Activated CD4-positive, alpha-beta T cell treated with anti-CD3 and anti-CD28 coated beads, Interleukin-2, Interleukin-6, amounts not matched to agents 100 ng/mL and 50 ng/mL, durations not matched to agents 16 hours and 8 hours (primary cell): ENCODE measurements around the gene GLDN.

Source experiments
- DNase-seq: peaks from one replicate; pipeline ENCODE4 v3.0.0-alpha.2; 2020

GLDN gene

DNA sequence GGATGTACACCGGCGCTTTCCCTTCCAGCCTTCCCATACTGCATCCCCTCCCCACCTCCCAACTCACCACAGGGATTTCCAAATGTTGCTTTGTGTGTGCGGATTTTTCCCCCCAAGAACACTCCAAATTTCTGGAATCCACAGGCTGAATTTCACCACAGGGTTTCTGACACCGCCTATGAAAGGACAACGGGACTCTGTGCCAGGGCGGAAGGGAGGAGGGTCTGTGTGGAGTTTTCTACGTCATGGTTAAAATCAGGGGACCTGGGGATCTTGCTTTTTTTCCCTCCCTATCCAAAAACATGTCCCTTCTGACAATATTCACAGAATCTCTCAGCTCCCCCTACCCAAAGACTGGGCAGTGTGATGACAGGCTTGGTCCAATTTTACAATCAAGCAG, 17.7 kb upstream of the GLDN start:
- DNase-seq: no peak

DNA sequence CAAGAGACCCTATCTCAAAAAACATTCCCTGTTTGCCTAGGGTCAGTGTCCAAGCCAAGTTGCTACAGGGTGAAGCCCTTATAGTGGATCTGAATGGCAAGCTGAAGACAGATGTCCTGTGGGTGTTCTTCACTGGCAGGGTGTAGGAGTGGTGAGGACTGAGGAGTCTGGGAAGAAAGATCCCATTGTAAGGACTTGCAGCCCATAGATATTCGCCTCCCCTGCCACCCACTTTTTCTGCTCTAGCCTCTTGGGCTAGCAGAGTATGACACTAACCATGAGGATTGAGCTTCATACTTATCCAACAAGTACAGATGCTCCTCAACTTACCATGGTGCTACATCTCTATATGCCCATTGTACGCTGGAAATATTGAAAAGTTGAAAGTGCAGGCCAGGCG, 16.3 kb upstream of the GLDN start:
- no peak for DNase-seq

DNA sequence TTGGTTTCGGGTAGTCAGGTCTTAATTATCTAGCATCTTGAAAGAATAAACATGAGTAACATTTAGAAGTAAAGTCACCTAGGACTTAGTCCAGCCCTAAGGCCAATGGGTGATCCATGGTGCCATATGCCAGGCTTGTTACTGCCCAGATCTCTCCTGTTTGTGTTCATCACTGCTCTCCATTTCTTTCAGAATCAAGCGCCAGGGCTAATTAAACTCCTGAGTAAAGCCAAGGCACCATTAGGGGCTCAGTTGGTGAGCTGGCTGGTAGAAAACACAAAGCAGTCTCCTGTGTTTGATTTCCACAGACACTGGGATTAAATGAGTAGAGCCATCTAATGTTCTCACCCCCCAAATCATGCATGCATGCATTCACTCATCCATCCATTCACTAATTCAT, 14.4 kb upstream of the GLDN start:
- no peak for DNase-seq

GRCh38 chr15:51328926-51329325, 12.5 kb upstream of the GLDN start:
- no peak for DNase-seq

DNA sequence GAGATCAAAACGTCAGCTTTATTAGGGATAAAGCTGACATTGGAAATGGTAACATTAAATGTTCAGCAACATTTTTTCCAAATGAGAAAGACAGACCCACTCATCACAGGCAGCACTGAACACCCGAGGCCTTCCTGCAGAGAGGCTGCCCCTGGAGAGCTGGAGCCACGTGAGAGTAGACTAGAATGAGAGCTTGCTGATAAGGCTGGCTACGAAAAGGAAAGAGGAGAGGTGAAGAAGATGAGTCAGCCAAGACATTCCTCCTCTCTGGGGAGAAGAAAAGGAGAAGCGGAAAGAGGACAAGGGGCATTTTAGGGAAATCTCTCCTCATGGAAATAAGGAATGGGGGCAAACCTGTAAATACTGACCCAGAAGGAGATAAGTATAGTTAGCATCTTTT, 10.3 kb upstream of the GLDN start:
- no peak for DNase-seq

DNA sequence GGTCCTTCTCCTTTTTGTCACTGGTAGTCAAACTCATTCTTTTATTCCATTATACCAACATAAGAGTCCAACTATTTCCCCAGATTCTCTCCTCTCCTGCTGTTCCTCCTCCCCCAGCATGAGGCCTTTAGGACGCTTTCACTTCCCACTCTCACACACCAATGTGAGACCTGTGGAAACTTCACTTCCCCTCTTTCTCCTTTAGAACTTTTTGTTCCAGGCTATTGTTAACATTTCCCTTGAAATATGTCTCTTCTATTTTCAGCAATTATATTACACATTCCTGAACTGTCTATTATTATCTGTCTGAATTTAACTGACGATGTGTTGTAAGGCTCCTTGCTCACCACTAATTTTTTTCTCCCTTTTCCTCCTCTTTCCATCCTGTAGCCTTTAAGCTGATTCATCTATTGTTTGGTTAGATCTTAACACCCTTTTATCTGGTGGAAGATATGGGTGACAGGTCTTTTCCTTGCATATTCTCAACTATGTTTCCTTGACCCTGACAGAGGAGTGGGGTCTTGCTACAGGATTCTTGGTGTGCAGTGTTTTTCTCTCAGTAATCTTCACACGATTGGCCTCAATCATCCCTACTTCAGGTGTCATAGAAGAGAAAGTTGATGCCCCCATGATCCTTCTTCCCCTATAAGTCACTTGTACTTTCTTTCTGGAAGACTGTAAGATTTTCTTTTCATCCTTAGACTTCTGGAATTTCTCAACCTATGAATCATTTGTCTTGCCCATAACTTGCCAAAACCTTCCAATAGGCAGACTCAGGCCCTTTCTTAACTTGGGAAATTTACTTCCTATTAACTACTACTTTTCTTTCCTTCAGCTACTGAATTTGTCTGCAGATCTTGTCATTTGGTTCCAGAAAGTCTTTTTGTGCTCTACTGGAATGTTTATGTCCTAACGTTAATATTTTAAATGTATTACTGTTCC, 9.0 kb upstream of the GLDN start:
- no peak for DNase-seq

GRCh38 chr15:51333571-51333970, 7.9 kb upstream of the GLDN start:
- no peak for DNase-seq

DNA sequence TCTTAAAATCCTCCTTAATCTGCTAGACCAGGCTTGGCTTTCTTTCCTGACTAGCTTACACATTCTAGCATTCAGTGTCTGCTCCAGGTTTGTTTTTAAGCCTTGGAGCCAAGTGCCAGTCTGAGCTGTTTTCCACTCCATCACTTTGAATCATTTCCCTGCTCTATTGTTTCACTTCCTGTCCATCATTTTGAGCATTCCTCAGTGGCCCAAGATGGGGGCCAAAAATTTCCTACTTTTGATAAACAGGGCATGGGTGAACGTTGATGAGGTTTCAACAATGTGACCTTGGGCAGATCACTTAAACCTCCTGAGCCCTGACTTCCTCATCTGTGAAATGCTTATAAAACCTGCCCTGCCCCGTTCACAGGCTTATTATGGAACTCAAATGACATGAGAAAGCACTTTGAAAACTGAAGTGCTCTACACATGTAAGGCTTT, 7.4 kb upstream of the GLDN start:
- DNase-seq: no peak

DNA sequence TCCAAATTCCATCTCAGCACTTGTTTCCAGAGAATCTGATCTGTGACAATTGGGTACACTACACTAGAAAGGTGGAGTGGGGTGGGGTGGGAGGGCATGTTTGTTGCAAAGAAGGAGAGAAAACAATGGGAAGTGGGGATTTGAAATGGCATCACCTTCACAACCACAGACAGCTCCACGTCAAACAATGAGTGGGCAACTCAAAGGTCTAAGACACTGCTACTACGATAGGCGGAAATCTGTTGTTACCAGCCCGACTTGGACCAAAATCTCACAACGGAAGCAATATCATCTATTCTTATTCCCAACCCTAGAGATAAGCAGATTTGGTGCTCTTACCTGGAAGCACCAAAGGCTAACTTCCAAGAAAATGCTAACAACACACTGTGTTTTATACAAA, 6.4 kb upstream of the GLDN start:
- no peak for DNase-seq

- no peak for DNase-seq
These were observed 5.7 kb upstream of the GLDN start for GRCh38 chr15:51335538-51336410.

DNA sequence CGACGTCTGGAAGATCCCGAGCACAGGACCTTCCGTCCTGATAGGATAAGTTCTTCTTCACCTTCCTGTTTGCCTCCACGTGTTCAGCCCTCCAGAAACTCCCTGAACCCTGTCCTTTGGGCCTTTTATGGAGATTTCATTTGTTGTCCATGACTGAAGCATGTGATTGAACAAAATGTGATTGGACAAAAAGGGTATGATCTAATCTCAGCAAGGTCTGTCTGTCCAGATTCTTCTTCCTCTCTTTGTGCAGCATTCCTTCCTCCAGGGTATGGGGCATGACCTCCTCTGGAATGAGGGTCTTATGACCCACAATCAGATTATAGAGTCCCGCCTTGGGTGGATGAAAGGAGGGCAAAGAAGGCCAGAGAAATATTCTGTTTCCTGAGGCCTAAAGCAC, 3.0 kb upstream of the GLDN start, which contains the start of gene CYP19A1:
Gene CYP19A1 (minus strand): TSS at position 101 of the 400 bp plus-strand sequence. CDS start 95,684 bp downstream, outside the sequence.
- no peak for DNase-seq

DNA sequence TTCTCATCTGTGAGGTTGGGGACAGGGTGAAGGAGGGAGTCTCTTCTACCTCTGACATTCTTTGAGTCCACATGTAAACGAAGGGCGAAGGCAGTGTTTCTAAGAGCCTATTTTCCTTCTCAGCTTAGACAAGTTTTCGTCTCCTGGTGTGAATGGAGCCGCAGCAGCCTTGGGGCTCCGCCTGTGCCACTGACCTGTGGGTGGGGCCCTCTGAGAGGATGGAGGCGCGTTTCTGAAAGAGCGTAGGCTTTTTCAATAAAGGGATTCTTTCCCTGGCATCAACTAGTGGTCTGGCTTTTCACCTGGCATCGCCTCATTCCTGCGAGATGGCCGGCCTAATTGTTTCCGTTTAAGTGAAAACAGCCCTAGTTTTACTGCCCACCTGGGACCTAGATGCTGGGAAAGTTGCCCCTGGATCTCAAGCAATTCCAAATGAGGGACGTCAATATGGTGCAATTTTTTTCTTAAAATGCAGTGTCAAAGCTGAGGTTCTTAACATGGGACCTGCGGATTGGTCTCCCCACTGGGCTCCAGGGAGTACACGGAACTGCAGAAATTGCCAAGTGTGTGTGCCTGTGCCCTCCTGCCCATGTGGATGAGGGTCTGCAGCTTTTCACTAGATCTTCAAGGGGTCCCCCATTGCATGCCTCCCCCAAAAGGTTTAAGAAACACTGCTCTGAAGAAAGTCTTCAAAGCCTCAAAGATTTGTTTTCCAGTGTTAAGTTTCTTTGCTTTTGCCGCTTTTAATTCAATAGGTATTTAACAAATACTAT, 958 bp downstream of the GLDN start:
- DNase-seq: no peak

DNA sequence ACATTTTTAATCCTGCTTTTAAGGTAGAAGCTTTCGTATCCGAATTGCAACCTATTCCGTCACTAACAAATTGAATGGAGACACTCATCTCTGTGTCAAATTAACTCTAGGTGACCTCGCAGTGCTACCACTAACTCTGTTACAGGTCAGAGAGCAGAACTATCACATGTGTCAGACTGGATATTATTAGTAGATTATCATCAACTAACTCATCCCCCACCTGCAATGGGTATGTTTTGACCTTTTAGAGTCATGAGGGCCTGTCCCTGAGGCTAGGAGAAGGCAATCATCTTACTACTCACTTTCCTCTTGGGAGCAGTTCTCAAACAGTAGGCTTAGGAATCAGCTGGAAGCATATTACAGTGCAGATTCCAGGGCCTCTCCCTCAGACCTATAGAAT, 2.0 kb downstream of the GLDN start:
- DNase-seq: no peak

DNA sequence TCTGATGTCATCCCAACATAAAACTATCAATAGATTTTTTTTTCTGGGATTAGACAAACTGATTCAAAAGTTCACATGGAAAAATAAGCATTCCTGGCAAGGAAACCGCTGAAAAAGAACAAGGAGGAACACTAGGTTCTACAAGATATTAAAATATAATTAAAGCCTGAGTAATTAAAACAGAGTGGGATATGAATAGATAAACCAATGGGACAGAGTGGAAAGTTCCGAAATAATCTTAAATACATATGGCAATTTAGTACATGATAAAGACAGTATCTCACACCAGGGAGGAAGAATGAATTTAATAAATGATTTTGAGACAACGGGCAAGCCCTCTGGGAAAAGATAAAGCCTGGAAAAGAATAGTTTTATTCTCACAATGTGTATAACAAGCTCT, 4.7 kb downstream of the GLDN start:
- no peak for DNase-seq

DNA sequence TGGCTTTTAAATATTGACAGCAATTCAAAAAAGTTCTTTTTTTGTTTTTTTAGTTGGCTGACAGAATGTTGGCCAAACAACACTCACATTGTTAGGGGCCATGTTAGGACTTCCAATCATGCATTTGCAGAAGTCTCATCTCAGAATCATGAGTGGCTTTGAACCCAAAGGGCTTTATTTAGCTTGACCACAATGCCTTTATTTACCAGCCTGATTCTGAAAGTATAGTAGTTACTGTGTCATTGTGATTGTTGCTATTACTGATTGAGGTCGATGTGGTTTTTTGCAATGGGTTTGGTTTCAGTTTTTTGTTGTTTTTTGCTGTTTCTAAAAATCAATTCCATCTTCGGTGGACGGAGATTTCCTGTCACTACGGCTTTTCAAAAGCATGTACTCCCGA, 7.2 kb downstream of the GLDN start:
- DNase-seq: peak; percentile 2

- DNase-seq: no peak
These were observed 7.8 kb downstream of the GLDN start for GRCh38 chr15:51349156-51349844.

- no peak for DNase-seq
These were observed 9.3 kb downstream of the GLDN start for GRCh38 chr15:51350723-51351122.

DNA sequence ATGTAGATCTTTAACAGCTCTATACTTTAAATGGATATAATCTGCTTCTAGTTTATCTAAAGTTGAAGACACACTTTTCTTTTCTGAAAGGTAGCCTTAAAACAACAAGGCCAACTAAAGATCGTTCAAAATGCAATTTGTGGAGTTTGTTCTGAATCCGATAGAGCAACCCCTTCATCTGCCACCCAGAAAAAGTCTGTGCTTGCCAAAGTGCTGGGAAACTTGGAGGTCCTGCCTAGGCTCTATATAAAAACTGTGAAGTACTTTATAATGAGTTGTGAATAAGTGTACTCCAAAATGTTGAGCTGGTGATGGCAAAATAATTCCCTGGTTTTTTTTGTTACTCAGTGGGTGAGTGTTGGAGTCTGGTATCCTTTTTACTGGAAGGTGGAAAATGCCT, 12.5 kb downstream of the GLDN start:
- no peak for DNase-seq

DNA sequence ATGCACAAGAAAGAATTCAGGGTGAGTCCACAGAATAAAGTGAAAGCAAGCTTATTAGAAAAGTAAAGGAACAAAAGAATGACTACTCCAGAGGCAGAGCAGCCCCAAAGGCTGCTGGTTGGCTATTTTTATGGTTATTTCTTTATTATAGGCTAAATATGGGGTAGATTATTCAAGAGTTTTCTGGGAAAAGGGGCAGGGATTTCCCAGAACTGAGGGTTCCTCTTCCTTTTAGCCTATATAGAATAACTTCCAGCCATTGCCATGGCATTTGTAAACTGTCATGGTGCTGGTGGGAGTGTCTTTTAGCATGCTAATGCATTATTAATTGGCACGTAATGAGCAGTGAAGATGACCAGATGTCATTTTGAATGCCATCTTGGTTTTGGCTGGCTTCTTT, 13.6 kb downstream of the GLDN start:
- no peak for DNase-seq

GRCh38 chr15:51356147-51356546, 14.7 kb downstream of the GLDN start:
- DNase-seq: no peak

- no peak for DNase-seq
These were observed 15.5 kb downstream of the GLDN start for GRCh38 chr15:51356983-51357382.

- no peak for DNase-seq
These were observed 18.5 kb downstream of the GLDN start for GRCh38 chr15:51359981-51360380.
